Measurements from ENCODE around the gene SCML1.
"Not testable (repeated sequence)": the region's sequence is repeated elsewhere in the genome, so short reads cannot be mapped to it uniquely, and the experiment has no call there.

Gene SCML1

GRCh38 chrX:17738737-17739535, 1.6 kb downstream of the SCML1 start:
- DNase-seq (ENCODE audit: low read depth in 2 of 2, low spot score in 1 of 2) = no peak

- no peak for DNase-seq (ENCODE audit: low read depth in 2 of 2, low spot score in 1 of 2)
These were observed 3.1 kb downstream of the SCML1 start for GRCh38 chrX:17740137-17741122.

GRCh38 chrX:17741123-17741511, 3.8 kb downstream of the SCML1 start:
- DNase-seq (ENCODE audit: low read depth in 2 of 2, low spot score in 1 of 2) = no peak

GRCh38 chrX:17743913-17744312, 6.6 kb downstream of the SCML1 start:
- DNase-seq (ENCODE audit: low read depth in 2 of 2, low spot score in 1 of 2) = no peak

GRCh38 chrX:17744896-17745523, 7.7 kb downstream of the SCML1 start:
- no peak for DNase-seq (ENCODE audit: low read depth in 2 of 2, low spot score in 1 of 2)

- no peak for DNase-seq (ENCODE audit: low read depth in 2 of 2, low spot score in 1 of 2)
These were observed 10.4 kb downstream of the SCML1 start for GRCh38 chrX:17747692-17748091.

- DNase-seq (ENCODE audit: low read depth in 2 of 2, low spot score in 1 of 2) = no peak
These were observed 11.4 kb downstream of the SCML1 start for GRCh38 chrX:17748684-17749083.

- no peak for DNase-seq (ENCODE audit: low read depth in 2 of 2, low spot score in 1 of 2)
These were observed 13.1 kb downstream of the SCML1 start for GRCh38 chrX:17750436-17750835.

- DNase-seq (ENCODE audit: low read depth in 2 of 2, low spot score in 1 of 2) = no peak
These were observed 21.1 kb downstream of the SCML1 start for GRCh38 chrX:17758382-17758781.

GRCh38 chrX:17759990-17760389, 22.7 kb downstream of the SCML1 start:
- no peak for DNase-seq (ENCODE audit: low read depth in 2 of 2, low spot score in 1 of 2)

- no peak for DNase-seq (ENCODE audit: low read depth in 2 of 2, low spot score in 1 of 2)
These were observed 30.4 kb downstream of the SCML1 start for GRCh38 chrX:17767734-17768133.

- DNase-seq (ENCODE audit: low read depth in 2 of 2, low spot score in 1 of 2) = no peak
These were observed 31.7 kb downstream of the SCML1 start for GRCh38 chrX:17768997-17769396.

- DNase-seq (ENCODE audit: low read depth in 2 of 2, low spot score in 1 of 2) = no peak
These were observed 32.5 kb downstream of the SCML1 start for GRCh38 chrX:17769701-17770269.

- DNase-seq (ENCODE audit: low read depth in 2 of 2, low spot score in 1 of 2) = no peak
These were observed 36.1 kb downstream of the SCML1 start for GRCh38 chrX:17773221-17773876.

GRCh38 chrX:17774053-17774452, 36.8 kb downstream of the SCML1 start:
- no peak for DNase-seq (ENCODE audit: low read depth in 2 of 2, low spot score in 1 of 2)

GRCh38 chrX:17778997-17779396, 41.7 kb downstream of the SCML1 start:
- DNase-seq (ENCODE audit: low read depth in 2 of 2, low spot score in 1 of 2) = no peak

- DNase-seq (ENCODE audit: low read depth in 2 of 2, low spot score in 1 of 2) = no peak
These were observed 42.1 kb downstream of the SCML1 start for GRCh38 chrX:17779434-17779833.

GRCh38 chrX:17786554-17787347, 49.5 kb downstream of the SCML1 start:
- not testable (repeated sequence) for DNase-seq (ENCODE audit: low read depth in 2 of 2, low spot score in 1 of 2)

GRCh38 chrX:17787557-17787956, 50.3 kb downstream of the SCML1 start:
- no peak for DNase-seq (ENCODE audit: low read depth in 2 of 2, low spot score in 1 of 2)

GRCh38 chrX:17788439-17788838, 51.1 kb downstream of the SCML1 start:
- no peak for DNase-seq (ENCODE audit: low read depth in 2 of 2, low spot score in 1 of 2)
